Activated CD4-positive, alpha-beta memory T cell treated with anti-CD3 and anti-CD28 coated beads, Interleukin-2, amount 10 ng/mL, durations not matched to agents 7 days and 5 days (primary cell): ENCODE measurements around the gene TSFM. TPM values are rescaled to one million over a fixed set of nuclear protein-coding genes. Genes with fewer than 3 reads are reported as not detected.
"Not testable (repeated sequence)": the region's sequence is repeated elsewhere in the genome, so short reads cannot be mapped to it uniquely, and the experiment has no call there.

Experiments
- CTCF ChIA-PET: fragments of 350-600 bp; sonication (Branson Sonifier 250); formaldehyde crosslinking; loops from one replicate; lab custom pipeline; 2021; ENCODE audit warnings: antibody characterized with exemption, inconsistent platforms; lab: Charles Lee
- POLR2A ChIA-PET: fragments of 350-600 bp; sonication (Branson Sonifier 250); formaldehyde crosslinking; loops from one replicate; lab custom pipeline; 2021; ENCODE audit warnings: antibody characterized with exemption; lab: Charles Lee
- DNase-seq: peaks from one replicate; pipeline ENCODE4 v3.0.0-alpha.2; 2020
- H3K27ac Mint-ChIP-seq: one replicate; pipeline ENCODE4 v1.8.0; 2021; ENCODE audit warnings: mild to moderate bottlenecking, mixed read lengths
- H3K27me3 Mint-ChIP-seq: one replicate; pipeline ENCODE4 v1.8.0; 2021; ENCODE audit warnings: mixed read lengths
- H3K36me3 Mint-ChIP-seq: one replicate; pipeline ENCODE4 v1.8.0; 2021; ENCODE audit warnings: low read depth, mixed read lengths
- H3K4me1 Mint-ChIP-seq: one replicate; pipeline ENCODE4 v1.8.0; 2021; ENCODE audit warnings: mixed read lengths
- H3K4me3 Mint-ChIP-seq: one replicate; pipeline ENCODE4 v1.8.0; 2021; ENCODE audit warnings: mild to moderate bottlenecking, mixed read lengths
- H3K9me3 Mint-ChIP-seq: one replicate; pipeline ENCODE4 v1.8.0; 2021; ENCODE audit warnings: mixed read lengths
- total RNA-seq, 2 experiments: library from RNA; stranded (reverse); gene quantifications; one replicate each; pipeline ENCODE4 v1.2.3, GENCODE V29; 2021

Gene TSFM
- total RNA-seq, 2 experiments from 2014 or later = 28.9 to 31.5 TPM

DNA sequence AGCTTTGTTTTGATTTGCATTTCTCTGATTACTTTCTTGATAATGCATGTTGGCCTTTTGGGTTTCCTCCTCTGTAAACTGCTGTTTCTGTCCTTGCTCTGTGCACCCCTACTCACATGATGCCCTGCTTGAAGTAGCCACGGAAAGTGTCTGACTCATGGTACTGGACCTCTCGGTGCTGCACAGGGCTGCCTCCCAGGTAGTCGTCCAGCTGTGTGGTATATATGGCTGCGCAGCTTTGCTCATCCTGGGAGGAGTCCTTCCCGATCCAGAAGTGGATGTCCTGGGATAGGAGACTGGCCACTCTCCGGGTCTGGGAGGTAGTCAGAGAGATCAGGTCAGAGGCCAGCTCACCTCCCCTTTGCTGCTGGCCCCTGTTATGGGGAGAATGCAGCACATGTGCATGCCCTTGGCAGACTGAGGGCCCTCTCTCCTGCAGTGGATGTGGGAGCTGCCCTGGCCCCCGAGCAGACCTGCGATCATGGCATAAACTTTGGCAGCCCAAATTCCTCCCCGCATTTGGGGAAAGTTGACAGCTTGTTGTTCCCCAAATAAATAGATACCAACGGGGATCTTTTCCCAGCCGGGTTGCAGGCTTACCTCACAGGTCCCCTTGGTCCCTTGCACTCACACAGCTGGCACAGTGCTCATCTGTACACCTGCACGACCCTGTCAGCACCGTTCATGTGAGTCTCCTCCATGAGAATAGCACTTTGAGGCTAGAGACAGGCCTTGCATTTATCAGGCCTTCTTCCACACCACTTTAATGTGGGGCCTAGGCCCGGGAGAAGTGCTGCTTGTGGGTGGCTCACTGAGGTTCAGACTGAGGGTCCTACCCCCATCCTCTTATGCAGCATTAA lies 30.8 kb downstream of the TSFM start:
- POLR2A ChIA-PET = no interaction called here
- no peak for DNase-seq
- Mint-ChIP-seq H3K36me3 (no peaks in the 10 kb centered on the region), H3K4me3 (no peak overlapping the region), H3K9me3 (no peaks in the 10 kb centered on the region), H3K27ac (no peak overlapping the region), H3K27me3 (no peaks in the 10 kb centered on the region), H3K4me1 (peaks cover 4% of the 10 kb centered on the region)
- CTCF ChIA-PET = interaction anchor here (0.6 to 2.3 kb wide), 4 partner anchors 11 to 109 kb away, joined by 3 to 7 read pairs (median 3); no protein-coding TSS in a partner anchor

DNA sequence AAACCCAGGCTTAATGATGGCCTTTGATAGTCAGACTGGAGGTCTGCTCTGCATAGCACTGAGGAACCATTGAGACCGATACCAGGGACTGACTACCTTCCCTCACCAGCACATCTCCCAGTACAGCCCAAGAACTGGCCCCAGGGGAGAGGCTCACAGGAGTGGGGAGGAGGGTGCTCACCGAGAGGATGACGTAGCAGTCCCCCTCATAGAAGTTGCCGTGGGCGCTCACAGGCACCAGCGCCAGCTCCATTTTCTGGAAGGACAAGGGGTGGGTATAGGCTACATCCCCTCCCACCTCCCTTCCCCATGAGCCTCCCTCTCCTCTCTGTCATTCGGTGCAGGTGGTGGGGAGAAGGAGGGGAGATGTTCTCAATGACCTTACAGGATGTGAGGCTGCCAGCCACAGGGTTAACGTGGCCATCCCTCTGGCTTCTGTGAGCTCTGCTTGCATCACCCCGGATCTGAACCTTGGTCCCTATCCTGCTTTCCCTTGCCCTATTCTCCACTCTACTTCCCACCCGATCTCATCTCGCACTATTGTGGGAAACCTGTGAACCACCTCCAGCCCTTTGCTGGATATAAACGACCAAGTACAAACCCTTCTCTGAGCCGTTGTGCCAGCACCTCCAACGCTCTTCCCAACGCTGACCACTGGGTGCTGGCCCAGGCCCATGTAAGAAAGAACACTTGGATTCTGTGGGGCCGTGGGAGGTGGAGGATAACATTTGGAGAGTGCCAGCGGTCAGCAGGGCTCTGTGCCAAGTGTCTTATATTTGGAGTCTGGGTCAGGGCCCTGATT lies 31.6 kb downstream of the TSFM start:
- DNase-seq = no peak
- H3K9me3 Mint-ChIP-seq = no peaks in the 10 kb centered on the region
- H3K4me1 Mint-ChIP-seq = peaks cover 4% of the 10 kb centered on the region
- H3K36me3 Mint-ChIP-seq = peaks cover 7% of the 10 kb centered on the region
- H3K27me3 Mint-ChIP-seq = no peaks in the 10 kb centered on the region
- H3K4me3 Mint-ChIP-seq = no peak overlapping the region
- POLR2A ChIA-PET = no interaction called here
- H3K27ac Mint-ChIP-seq = no peak overlapping the region
- CTCF ChIA-PET = interaction anchor here (1.4 kb wide), 1 partner anchor 89 kb away, joined by 3 read pairs; no protein-coding TSS in a partner anchor

DNA sequence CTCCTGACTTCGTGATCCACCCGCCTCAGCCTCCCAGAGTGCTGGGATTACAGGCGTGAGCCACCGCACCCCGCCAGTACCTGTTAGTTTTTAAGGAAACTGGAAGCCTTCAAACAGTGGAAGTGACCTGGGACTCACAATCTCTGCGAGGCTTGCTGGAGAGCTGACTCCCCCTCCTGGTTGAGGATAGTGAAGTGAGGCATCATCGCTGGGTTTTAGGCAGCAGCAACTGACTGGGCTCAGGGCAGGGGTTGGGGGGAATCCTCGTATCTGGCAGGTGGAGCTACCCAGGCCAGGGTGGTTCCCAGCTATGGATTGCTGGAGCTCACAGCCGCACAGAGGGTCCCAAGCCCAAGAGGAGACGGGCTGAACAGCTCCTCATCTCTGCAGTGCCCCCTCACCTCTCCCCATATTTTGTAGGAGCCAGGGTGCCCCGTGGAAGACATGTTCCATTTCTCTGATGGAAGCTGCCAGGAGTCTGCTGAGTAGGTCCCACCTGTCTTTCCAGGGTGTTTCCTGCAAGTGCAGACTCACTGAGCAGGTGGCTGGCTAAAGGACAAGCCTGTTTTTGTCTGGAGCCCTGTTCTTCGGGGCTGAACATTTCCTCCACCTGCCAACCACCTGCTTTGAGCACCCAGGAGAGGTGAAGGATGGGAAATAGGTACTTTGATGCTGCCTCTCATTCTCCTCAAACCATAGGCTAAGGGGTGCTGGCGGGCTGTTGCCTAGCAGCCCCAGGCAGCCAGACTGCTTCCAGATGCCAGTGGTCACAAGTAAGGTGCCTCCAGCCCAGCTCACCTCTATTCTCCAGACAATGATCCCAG lies 32.8 kb downstream of the TSFM start:
- POLR2A ChIA-PET = no interaction called here
- Mint-ChIP-seq H3K9me3 (no peaks in the 10 kb centered on the region), H3K4me1 (peaks cover 4% of the 10 kb centered on the region), H3K27ac (no peak overlapping the region), H3K36me3 (peaks cover 7% of the 10 kb centered on the region), H3K4me3 (no peak overlapping the region), H3K27me3 (no peaks in the 10 kb centered on the region)
- DNase-seq = no peak
- CTCF ChIA-PET = interaction anchor here (0.9 to 1.4 kb wide), 3 partner anchors 12 to 90 kb away, joined by 3 read pairs; no protein-coding TSS in a partner anchor

DNA sequence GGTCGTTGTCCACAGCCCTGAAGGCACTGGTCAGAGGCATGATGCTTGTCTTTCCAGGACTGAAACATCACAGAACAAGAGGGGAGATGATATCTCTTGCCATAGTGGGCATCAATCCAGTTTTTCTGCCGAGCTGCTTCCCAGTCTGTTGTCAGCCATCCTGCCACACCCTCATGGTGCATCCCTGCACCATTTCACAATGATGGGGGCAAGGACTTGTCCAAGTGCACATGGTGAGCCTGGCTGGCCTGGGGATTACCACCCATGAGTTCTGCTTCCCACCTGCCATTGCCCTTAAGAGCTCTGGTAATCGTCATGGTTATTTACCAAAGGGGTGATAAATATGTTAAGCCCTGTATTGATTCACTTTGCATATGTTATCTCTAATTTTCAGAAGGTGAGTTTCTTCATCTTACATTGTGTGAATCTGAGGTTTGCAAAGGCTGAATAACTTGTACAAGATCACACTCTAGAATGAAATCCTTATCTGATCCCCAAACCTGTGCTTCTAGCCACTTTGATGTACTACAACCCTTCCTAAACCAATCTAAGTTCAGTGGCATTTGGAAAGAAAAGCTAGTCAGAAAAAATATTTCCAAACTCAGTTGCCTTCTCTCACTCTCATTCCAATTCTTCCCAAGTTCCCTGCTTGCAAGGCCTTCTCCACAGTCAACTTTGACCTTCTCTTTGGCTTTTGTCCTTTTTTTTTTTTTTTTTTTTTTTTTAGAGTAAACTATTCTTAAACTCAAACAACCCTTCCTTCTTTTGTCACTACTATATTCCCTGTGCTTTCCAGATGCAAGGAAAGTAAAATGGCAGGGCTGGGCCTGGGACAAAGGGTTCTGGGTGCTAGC lies 33.6 kb downstream of the TSFM start:
- Mint-ChIP-seq H3K27ac (no peak overlapping the region), H3K4me1 (peaks cover 4% of the 10 kb centered on the region), H3K9me3 (no peaks in the 10 kb centered on the region), H3K4me3 (no peak overlapping the region), H3K27me3 (no peaks in the 10 kb centered on the region), H3K36me3 (peaks cover 7% of the 10 kb centered on the region)
- CTCF ChIA-PET = interaction anchor here (0.9 to 3.9 kb wide), 4 partner anchors 13 to 89 kb away, joined by 3 to 11 read pairs (median 5); no protein-coding TSS in a partner anchor
- POLR2A ChIA-PET = no interaction called here
- no peak for DNase-seq

DNA sequence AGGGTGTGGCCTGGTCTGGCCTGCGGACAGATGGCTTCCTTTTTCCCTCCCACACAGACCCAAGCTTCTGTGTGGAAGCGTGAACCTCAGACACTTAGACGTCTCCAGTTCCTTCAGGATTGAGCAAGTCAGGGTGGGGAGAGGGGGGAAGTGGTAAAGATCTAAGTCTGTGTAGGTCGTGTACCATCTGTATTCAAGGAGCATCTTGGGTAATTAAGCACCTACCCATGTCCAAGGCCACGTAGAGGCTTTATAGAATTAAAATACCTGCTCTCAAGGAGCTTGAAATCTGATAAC lies 34.2 kb downstream of the TSFM start:
- H3K4me1 Mint-ChIP-seq = peaks cover 4% of the 10 kb centered on the region
- ChIA-PET POLR2A (no interaction called here), CTCF (interaction anchor here (1.3 to 3.9 kb wide), 3 partner anchors 13 to 89 kb away, joined by 3 to 11 read pairs (median 7); no protein-coding TSS in a partner anchor)
- DNase-seq = no peak
- H3K36me3 Mint-ChIP-seq = peaks cover 12% of the 10 kb centered on the region
- no peaks in the 10 kb centered on the region for H3K27me3 Mint-ChIP-seq
- H3K4me3 Mint-ChIP-seq = no peak overlapping the region
- no peaks in the 10 kb centered on the region for H3K9me3 Mint-ChIP-seq
- H3K27ac Mint-ChIP-seq = no peak overlapping the region

DNA sequence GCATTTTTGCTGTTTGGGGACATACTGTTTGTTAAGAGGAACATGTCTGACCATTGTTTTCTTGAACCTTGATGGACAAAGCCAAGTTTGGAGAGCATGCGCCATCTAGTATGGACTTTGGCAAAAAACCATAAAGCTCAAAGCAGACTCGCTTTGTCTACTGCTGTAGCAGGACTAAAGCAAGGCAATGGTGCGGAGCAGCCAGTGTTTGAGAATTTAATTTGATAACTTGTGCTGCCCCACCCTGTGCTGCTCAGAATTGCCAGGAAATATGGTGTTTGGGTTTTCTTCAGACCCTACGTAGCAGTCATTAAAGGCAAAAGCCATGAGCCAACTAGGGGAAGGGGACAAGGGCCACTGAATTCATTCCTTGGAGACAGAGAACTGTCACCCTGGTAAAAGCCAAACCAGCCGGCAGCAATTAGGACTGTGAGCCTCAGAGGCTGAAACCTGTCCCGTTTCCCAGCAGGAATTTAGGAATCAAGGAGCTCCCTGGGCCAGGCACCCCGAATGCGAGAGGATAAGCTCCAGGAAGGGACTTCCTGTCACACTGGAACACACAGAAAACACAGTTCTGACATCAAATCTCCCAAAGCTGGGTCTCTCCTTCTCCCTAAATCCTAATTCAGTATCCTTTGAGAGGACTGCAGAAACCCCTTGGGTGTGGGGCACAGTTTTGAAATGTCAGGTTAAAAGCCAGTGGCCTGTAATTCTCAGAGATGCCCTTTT lies 34.8 kb downstream of the TSFM start:
- H3K9me3 Mint-ChIP-seq = no peaks in the 10 kb centered on the region
- CTCF ChIA-PET = interaction anchor here (1.6 to 3.9 kb wide), 4 partner anchors 14 to 88 kb away, joined by 6 to 11 read pairs (median 7); no protein-coding TSS in a partner anchor
- no peak overlapping the region for H3K27ac Mint-ChIP-seq
- no peak overlapping the region for H3K4me3 Mint-ChIP-seq
- POLR2A ChIA-PET = interaction anchor here (1.5 kb wide), 1 partner anchor 21 kb away, joined by 3 read pairs; no protein-coding TSS in a partner anchor
- no peaks in the 10 kb centered on the region for H3K27me3 Mint-ChIP-seq
- DNase-seq = no peak
- H3K4me1 Mint-ChIP-seq = peaks cover 4% of the 10 kb centered on the region
- peaks cover 15% of the 10 kb centered on the region for H3K36me3 Mint-ChIP-seq

DNA sequence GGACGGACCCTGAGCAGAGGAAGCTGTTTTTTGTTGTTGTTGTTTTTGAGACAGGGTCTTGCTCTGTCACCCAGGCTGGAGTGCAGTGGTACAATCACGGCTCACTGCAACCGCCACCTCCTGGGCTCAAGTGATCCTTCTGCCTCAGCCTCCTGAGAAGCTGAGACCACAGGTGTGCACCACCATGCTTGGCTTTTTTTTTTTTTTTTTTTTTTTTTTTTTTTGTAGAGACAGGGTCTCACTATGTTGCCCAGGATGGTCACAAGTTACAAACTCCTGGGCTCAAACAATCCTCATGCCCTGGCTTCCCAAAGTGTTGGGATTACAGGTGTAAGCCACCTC lies 35.4 kb downstream of the TSFM start:
- H3K4me3 Mint-ChIP-seq, H3K9me3 Mint-ChIP-seq, H3K4me1 Mint-ChIP-seq, DNase-seq, H3K27me3 Mint-ChIP-seq, H3K27ac Mint-ChIP-seq: not testable (repeated sequence)
- CTCF ChIA-PET = interaction anchor here (1.8 to 3.9 kb wide), 3 partner anchors 15 to 88 kb away, joined by 6 to 11 read pairs (median 7); no protein-coding TSS in a partner anchor
- peaks cover 18% of the 10 kb centered on the region for H3K36me3 Mint-ChIP-seq
- POLR2A ChIA-PET = interaction anchor here (0.6 to 1.5 kb wide), 2 partner anchors 21 to 98 kb away, joined by 3 read pairs; no protein-coding TSS in a partner anchor

DNA sequence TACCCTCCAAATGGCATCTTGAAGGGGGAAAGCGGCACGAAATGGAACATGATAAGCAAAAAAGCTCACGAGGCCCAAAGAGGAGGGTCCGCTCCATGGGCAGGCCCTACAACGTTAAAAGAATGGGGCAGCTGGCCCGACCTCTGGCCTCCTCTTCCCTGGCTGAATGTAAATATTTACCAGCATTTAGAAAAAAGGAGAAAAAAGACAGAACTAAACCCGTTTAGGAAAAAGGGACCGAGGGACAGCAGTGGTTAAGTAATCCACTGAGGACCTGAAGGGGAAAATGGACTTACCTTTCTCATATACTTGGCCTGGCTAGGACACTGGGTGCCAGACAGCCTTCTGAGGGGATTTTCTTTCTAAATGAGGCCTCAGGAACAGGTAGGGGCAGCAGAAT lies 37.5 kb downstream of the TSFM start:
- H3K36me3 Mint-ChIP-seq = peaks cover 35% of the 10 kb centered on the region
- CTCF ChIA-PET = interaction anchor here (2.4 to 3.9 kb wide), 2 partner anchors 12 to 17 kb away, joined by 7 to 11 read pairs; no protein-coding TSS in a partner anchor

DNA sequence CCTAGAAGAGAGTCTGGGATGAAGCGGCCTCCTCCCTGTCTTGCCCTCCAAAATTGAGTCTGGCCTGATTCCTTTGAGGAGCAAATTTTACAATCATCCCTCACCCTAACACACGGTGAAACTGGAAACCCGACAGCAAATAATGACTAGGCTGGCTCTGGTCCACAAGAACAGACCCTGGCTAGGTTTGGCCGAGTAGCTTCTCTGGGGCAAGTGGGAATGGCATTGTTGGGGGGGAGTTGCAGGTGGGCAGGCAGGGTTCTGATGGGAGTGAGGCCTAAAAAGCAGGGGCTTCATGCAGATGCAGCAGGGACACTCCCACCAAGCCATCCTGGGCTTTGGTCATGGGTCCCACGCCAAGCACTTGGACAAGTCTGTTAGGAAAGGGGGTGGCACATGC lies 38.4 kb downstream of the TSFM start:
- CTCF ChIA-PET, H3K27me3 Mint-ChIP-seq, H3K4me1 Mint-ChIP-seq, H3K4me3 Mint-ChIP-seq, POLR2A ChIA-PET, DNase-seq, H3K27ac Mint-ChIP-seq, H3K9me3 Mint-ChIP-seq: not testable (repeated sequence)
- peaks cover 42% of the 10 kb centered on the region for H3K36me3 Mint-ChIP-seq

More for the DNA sequence above, 37.5 kb downstream of the TSFM start:
- H3K27me3 Mint-ChIP-seq, H3K27ac Mint-ChIP-seq, H3K9me3 Mint-ChIP-seq, H3K4me3 Mint-ChIP-seq, POLR2A ChIA-PET, H3K4me1 Mint-ChIP-seq, DNase-seq: not testable (repeated sequence)

DNA sequence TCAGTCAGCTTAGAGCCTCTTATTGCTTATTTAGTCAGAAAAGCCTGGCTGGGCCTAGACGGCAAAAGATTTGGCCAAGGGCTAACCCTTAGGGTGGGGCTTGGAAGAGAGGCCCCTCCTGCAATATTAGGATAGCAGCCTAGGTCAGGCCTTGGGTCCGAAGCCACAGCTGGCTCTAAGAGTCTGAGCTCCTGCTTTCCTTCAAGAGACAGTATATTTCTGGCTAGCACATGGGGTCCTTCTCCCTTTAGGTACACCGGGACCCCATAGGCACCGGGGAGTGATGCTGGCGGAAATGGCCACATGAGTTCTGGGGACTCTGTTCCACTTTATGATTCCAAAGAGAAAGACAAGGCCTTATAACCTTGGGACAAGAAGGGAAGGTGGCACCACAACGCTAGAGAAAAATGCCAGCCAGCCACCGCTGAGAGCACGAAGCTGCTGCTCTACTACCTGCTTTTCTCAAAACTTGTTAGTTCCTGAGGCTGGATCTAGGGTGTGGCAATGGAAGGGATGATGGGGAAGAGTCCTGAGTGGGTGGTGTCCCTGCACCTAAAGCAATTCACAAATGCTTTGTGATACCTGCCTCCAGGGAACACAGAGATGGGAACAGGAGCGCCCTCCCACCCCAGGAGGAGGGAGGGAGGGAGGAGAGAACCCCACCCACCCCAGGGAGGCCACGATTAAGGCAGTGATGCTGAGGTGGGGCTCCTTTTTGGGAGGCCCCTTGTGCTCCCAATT lies 39.1 kb downstream of the TSFM start:
- Mint-ChIP-seq H3K4me3 (no peak overlapping the region), H3K9me3 (no peaks in the 10 kb centered on the region), H3K4me1 (no peaks in the 10 kb centered on the region), H3K27me3 (no peaks in the 10 kb centered on the region), H3K27ac (no peak overlapping the region), H3K36me3 (peaks cover 45% of the 10 kb centered on the region)
- no peak for DNase-seq
- CTCF ChIA-PET = no interaction called here
- POLR2A ChIA-PET = no interaction called here
